ENCODE results near the gene CCDC18. TPM values are rescaled to one million over a fixed set of nuclear protein-coding genes. Genes with fewer than 3 reads are reported as not detected.

Gene CCDC18
- total and polyA plus RNA-seq, 10 donors, result 9.0 to 18.2 (median 11.2) TPM

GRCh38 chr1:93283496-93283895 lies 103.0 kb downstream of the CCDC18 start:
- intact Hi-C loops (cut with DNase I; ENCODE audit: low total_unique reads), result no loop called here
- no peak overlapping the region for H3K4me3 ChIP-seq
- 91 to 100% (median 93%) methylated on average over 1 of the region's 1 CpG for WGBS, 5 donors
- no peaks in the 10 kb centered on the region for H3K27me3 ChIP-seq (replicated peaks in 1 of 7)
- no peak overlapping the region for H3K27ac ChIP-seq
- DNase-seq, result no peak
- peaks cover 0 to 18% (median 12%) of the 10 kb centered on the region in 8 donors for H3K9me3 ChIP-seq
- TF ChIP-seq POLR2AphosphoS5 (IDR thresholded peaks at IDR 0.05) (no peak), CTCF (IDR thresholded peaks at IDR 0.05 in 8 of 11, conservative IDR thresholded peaks at IDR 0.05 in 3 of 11) (no peak), POLR2A (IDR thresholded peaks at IDR 0.05) (no peak)
- H3K4me1 ChIP-seq, result no peaks in the 10 kb centered on the region
- peaks cover 0 to 43% (median 2%) of the 10 kb centered on the region in 6 donors for H3K36me3 ChIP-seq

DNA sequence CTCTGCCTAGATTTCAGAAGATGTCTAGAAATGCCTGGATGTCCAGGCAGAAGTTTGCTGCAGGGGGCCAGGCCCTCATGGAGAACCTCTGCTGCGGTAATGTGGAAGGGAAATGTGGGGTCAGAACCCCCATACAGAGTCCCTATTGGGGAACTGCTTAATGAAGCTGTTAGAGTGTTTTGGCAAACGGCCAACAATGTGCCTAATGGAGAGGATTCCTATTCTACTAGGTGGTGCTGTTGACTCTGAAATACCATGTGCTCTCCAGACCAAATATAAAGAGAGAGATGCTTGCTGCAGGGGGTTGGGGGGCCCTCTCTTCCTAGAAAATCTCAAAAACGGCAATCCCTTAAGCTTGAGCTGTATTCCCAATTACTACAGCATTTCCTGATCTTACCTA lies 108.0 kb downstream of the CCDC18 start:
- no peaks in the 10 kb centered on the region for H3K4me1 ChIP-seq
- TF ChIP-seq POLR2AphosphoS5 (IDR thresholded peaks at IDR 0.05), result no peak
- no peak for TF ChIP-seq CTCF (IDR thresholded peaks at IDR 0.05 in 8 of 11, conservative IDR thresholded peaks at IDR 0.05 in 3 of 11)
- TF ChIP-seq POLR2A (IDR thresholded peaks at IDR 0.05), result no peak

GRCh38 chr1:93296555-93297154 lies 116.1 kb downstream of the CCDC18 start:
- TF ChIP-seq POLR2AphosphoS5 (IDR thresholded peaks at IDR 0.05), result no peak
- no peak for TF ChIP-seq POLR2A (IDR thresholded peaks at IDR 0.05)
- TF ChIP-seq CTCF (IDR thresholded peaks at IDR 0.05 in 8 of 11, conservative IDR thresholded peaks at IDR 0.05 in 3 of 11), result no peak
- DNase-seq, result no peak
- 76 to 88% (median 86%) methylated on average over 3 of the region's 3 CpGs for WGBS, 5 donors
- Histone ChIP-seq H3K27ac (no peak overlapping the region), H3K4me3 (no peak overlapping the region), H3K36me3 (peaks cover 0 to 14% (median 0%) of the 10 kb centered on the region in 6 donors), H3K9me3 (no peaks in the 10 kb centered on the region), H3K27me3 (replicated peaks in 1 of 7) (no peaks in the 10 kb centered on the region), H3K4me1 (no peaks in the 10 kb centered on the region)
- intact Hi-C loops (cut with DNase I; ENCODE audit: low total_unique reads), result no loop called here

More for the DNA sequence above, 108.0 kb downstream of the CCDC18 start:
- no peak for DNase-seq
- H3K4me3 ChIP-seq, result no peak overlapping the region
- intact Hi-C loops (cut with DNase I; ENCODE audit: low total_unique reads), result no loop called here
- H3K27me3 ChIP-seq (replicated peaks in 1 of 7), result no peaks in the 10 kb centered on the region
- H3K9me3 ChIP-seq, result peaks cover 0 to 25% (median 15%) of the 10 kb centered on the region in 8 donors
- 65 to 98% (median 89%) methylated on average over 3 of the region's 3 CpGs for WGBS, 5 donors
- H3K36me3 ChIP-seq, result peaks cover 3 to 53% (median 18%) of the 10 kb centered on the region in 6 donors
- H3K27ac ChIP-seq, result no peak overlapping the region

DNA sequence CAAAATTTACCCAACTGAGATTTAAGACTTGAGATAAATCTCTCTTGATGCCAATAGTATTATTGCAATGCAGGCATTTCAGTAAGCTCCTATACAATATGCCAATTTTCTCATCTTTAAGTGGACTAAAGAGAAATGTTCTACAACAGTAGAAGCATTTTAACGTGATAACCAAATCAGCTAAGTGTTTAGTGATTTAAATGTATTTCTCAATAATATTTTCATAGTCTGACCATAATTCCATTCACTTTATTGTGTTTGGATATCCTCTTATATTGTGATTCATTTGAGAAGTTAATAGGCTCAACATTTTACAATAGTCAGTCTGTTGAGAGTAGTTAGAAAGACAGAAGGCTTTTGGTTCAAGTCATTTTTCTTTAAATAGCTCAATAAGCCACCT lies 120.6 kb downstream of the CCDC18 start:
- Histone ChIP-seq H3K4me1 (peaks cover 0 to 6% (median 0%) of the 10 kb centered on the region in 6 donors), H3K9me3 (no peaks in the 10 kb centered on the region), H3K36me3 (peaks cover 0 to 14% (median 0%) of the 10 kb centered on the region in 6 donors), H3K27ac (no peak overlapping the region), H3K27me3 (replicated peaks in 1 of 7) (no peaks in the 10 kb centered on the region), H3K4me3 (no peak overlapping the region)
- intact Hi-C loops (cut with DNase I; ENCODE audit: low total_unique reads), result no loop called here
- DNase-seq, result no peak
- TF ChIP-seq POLR2AphosphoS5 (IDR thresholded peaks at IDR 0.05), result no peak
- no peak for TF ChIP-seq POLR2A (IDR thresholded peaks at IDR 0.05)
- no peak for TF ChIP-seq CTCF (IDR thresholded peaks at IDR 0.05 in 8 of 11, conservative IDR thresholded peaks at IDR 0.05 in 3 of 11)
- 76 to 90% (median 84%) methylated on average over 1 of the region's 1 CpG for WGBS, 5 donors

Measured in spleen (tissue), 11 donors.